Endodermal cell (in vitro differentiated cells): ENCODE results near the gene PAGE2. TPM values are rescaled to one million over a fixed set of nuclear protein-coding genes. Genes with fewer than 3 reads are reported as not detected.
A peak's percentile ranks its signal among the peaks of the same experiment; 100 is the strongest.
"Not testable (repeated sequence)": the region's sequence is repeated elsewhere in the genome, so short reads cannot be mapped to it uniquely, and the experiment has no call there.

Experiments
- DNase-seq: peaks from one replicate; pipeline ENCODE4 v3.0.0-alpha.2; 2017
- H3K27ac ChIP-seq: 2 replicates; pipeline ENCODE4 v1.5.1; 2013; ENCODE audit warnings: mild to moderate bottlenecking, low read depth, low read length, moderate library complexity
- H3K27me3 ChIP-seq: 2 replicates; pipeline ENCODE4 v1.6.1; 2013; ENCODE audit warnings: mild to moderate bottlenecking, low read length, moderate library complexity; ENCODE audit not compliant: insufficient read depth, control insufficient read depth, poor library complexity, severe bottlenecking
- H3K36me3 ChIP-seq: 2 replicates; pipeline ENCODE4 v1.7.0; 2013; ENCODE audit warnings: mild to moderate bottlenecking, low read length, moderate library complexity; ENCODE audit not compliant: control insufficient read depth, insufficient read depth
- H3K4me1 ChIP-seq: one replicate; pipeline ENCODE4 v1.7.0; 2013; ENCODE audit warnings: low read length; ENCODE audit not compliant: control insufficient read depth, insufficient read depth
- H3K4me3 ChIP-seq: 2 replicates; pipeline ENCODE4 v1.5.1; 2013; ENCODE audit warnings: mild to moderate bottlenecking, low read length, moderate library complexity
- H3K9ac ChIP-seq: 2 replicates; pipeline ENCODE4 v1.6.1; 2013; ENCODE audit warnings: mild to moderate bottlenecking, low read length, moderate library complexity; ENCODE audit not compliant: poor library complexity, severe bottlenecking; ENCODE audit errors: extremely low read depth
- H3K9me3 ChIP-seq: 2 replicates; pipeline ENCODE4 v1.6.1; 2013; ENCODE audit warnings: mild to moderate bottlenecking, low read length, moderate library complexity; ENCODE audit not compliant: control insufficient read depth
- H3K27ac Mint-ChIP-seq: 2 replicates; pipeline ENCODE4 v1.8.0; 2020; ENCODE audit warnings: mixed read lengths
- H3K27me3 Mint-ChIP-seq: 2 replicates; pipeline ENCODE4 v1.8.0; 2021; ENCODE audit warnings: mild to moderate bottlenecking, mixed read lengths; ENCODE audit not compliant: insufficient read depth
- H3K36me3 Mint-ChIP-seq: 2 replicates; pipeline ENCODE4 v1.8.0; 2020; ENCODE audit warnings: low read depth, mixed read lengths
- H3K4me1 Mint-ChIP-seq: 2 replicates; pipeline ENCODE4 v1.8.0; 2020; ENCODE audit warnings: mixed read lengths
- H3K4me3 Mint-ChIP-seq: 2 replicates; pipeline ENCODE4 v1.8.0; 2020; ENCODE audit warnings: mild to moderate bottlenecking, moderate library complexity, mixed read lengths
- H3K9me3 Mint-ChIP-seq: 2 replicates; pipeline ENCODE4 v1.8.0; 2020; ENCODE audit warnings: mild to moderate bottlenecking, mixed read lengths
- WGBS, 2 experiments: methylation state at CpG; one replicate each; pipeline versions ENCODE4 v1.1.5 to v1.1.7; 2013; ENCODE audit warnings: missing lambda C conversion rate in 2 of 2, mixed read lengths in 1 of 2; ENCODE audit not compliant: insufficient coverage in 1 of 2, insufficient read length in 1 of 2; 5-methylcytosine and 5-hydroxymethylcytosine counted together
- total RNA-seq, 2 donors: library from RNA; stranded (reverse); fragmentation: NEBNext Ultra II Directional in 1 of 2; extraction: Animal tissue kit (Norgen Biotek cat#: 25700) in 1 of 2; gene quantifications; 2 replicates in 1 of 2; 3 replicates in 1 of 2; pipeline ENCODE4 v1.2.1, GENCODE V29; 2021
- TF ChIP-seq, protein P1 (sequence below): fragments of 200-600 bp; sonication (generic); conservative IDR thresholded peaks from 2 replicates; pipeline ENCODE4 v1.5.0; 2021; ENCODE audit warnings: antibody characterized with exemption, mild to moderate bottlenecking

Gene PAGE2
- total RNA-seq, 2 donors from 2014 or later: not detected

DNA sequence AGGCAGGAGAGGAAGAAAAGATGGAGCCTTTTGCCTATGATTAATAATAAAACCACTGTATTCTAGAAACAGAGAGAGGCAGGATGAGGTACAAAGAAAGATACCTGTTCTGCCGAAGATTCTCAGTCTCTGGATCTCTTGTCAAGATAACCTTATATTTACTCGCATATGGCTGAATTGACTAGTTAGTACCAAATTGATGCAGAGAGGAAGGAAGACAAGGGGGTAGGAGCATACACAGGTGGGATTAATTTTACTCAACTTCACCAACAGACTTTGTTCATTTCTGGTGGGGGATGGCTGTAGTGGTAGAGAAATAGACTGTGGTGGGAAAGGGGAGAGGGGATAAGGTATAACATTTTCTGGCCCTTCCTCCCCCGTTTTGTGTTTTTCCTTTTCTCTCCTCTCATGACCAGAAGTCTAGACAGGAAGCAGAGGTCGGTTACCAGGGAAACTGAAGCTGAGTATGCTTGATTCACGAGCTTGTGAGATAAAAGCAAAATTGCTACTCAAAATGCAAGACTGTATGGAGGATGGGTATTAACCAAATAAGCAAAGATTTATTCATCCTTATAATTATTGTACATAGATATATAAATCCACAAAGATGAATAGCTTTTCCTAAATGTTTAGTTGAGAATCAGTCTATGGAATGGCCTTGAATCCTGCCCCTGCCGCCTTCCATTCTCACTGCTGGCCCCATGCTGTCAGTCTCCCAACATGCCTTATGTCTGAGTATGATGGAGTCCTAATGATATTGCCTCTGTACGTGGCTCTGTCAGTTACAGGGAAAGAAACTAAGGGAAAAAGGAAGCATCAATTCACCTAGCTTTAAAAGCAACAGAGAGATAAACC is 31.8 kb upstream of the PAGE2 start:
- H3K4me3 Mint-ChIP-seq: no peak overlapping the region
- peak overlapping the region; percentile 44 for H3K27ac ChIP-seq
- 87 to 88% methylated on average over 1 to 5 of the region's 7 CpGs for WGBS, 2 experiments

DNA sequence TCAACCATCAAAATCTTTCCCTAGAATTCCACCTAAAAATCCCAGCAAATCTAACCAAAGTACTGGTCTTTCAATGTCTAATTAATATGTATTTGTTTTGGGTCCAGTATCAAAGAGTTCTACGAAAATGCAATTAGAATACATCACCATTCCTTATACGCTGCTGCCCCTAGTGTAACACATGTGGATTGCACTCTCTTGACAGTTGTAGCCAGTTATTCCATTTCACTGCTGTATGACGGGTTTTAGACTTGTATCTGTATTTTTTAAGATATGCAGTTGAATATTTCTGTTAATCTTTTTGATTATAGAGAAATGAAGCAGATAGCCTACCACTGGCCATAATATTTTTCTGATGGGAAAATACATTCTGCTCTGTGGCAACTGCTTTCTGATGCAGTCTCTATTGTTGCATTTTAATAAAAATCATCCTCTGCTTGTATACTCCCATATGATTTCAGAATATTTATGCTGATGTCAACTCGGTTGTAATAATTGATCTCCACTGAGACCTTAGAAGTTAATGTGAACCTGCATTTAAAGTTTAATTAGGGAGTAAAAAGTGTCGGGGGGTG is 31.1 kb upstream of the PAGE2 start:
- H3K4me3 Mint-ChIP-seq: no peak overlapping the region
- peak overlapping the region; percentile 44 for H3K27ac ChIP-seq
- TF ChIP-seq, protein P1, sequence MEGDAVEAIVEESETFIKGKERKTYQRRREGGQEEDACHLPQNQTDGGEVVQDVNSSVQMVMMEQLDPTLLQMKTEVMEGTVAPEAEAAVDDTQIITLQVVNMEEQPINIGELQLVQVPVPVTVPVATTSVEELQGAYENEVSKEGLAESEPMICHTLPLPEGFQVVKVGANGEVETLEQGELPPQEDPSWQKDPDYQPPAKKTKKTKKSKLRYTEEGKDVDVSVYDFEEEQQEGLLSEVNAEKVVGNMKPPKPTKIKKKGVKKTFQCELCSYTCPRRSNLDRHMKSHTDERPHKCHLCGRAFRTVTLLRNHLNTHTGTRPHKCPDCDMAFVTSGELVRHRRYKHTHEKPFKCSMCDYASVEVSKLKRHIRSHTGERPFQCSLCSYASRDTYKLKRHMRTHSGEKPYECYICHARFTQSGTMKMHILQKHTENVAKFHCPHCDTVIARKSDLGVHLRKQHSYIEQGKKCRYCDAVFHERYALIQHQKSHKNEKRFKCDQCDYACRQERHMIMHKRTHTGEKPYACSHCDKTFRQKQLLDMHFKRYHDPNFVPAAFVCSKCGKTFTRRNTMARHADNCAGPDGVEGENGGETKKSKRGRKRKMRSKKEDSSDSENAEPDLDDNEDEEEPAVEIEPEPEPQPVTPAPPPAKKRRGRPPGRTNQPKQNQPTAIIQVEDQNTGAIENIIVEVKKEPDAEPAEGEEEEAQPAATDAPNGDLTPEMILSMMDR: peak; percentile 85
- peaks cover 53% of the 10 kb centered on the region for H3K9me3 Mint-ChIP-seq
- H3K27me3 ChIP-seq: no peaks in the 10 kb centered on the region
- DNase-seq: peak; percentile 51
- no peak overlapping the region for H3K9ac ChIP-seq
- no peaks in the 10 kb centered on the region for H3K27me3 Mint-ChIP-seq
- H3K9me3 ChIP-seq: peaks cover 4% of the 10 kb centered on the region
- no peak overlapping the region for H3K27ac Mint-ChIP-seq
- no peaks in the 10 kb centered on the region for H3K36me3 ChIP-seq
- H3K4me3 ChIP-seq: no peak overlapping the region
- 43% methylated on average over 4 of the region's 5 CpGs; no CpG with 5 or more reads in 1 of the 2 experiments for WGBS, 2 experiments
- no peaks in the 10 kb centered on the region for H3K4me1 Mint-ChIP-seq
- peaks cover 7% of the 10 kb centered on the region for H3K36me3 Mint-ChIP-seq
- no peaks in the 10 kb centered on the region for H3K4me1 ChIP-seq

More for the DNA sequence above, 31.8 kb upstream of the PAGE2 start:
- Histone ChIP-seq H3K27me3 (no peaks in the 10 kb centered on the region), H3K9ac (no peak overlapping the region), H3K4me3 (no peak overlapping the region), H3K36me3 (no peaks in the 10 kb centered on the region), H3K9me3 (peaks cover 4% of the 10 kb centered on the region), H3K4me1 (no peaks in the 10 kb centered on the region)
- no peaks in the 10 kb centered on the region for H3K27me3 Mint-ChIP-seq
- H3K4me1 Mint-ChIP-seq: no peaks in the 10 kb centered on the region
- H3K36me3 Mint-ChIP-seq: peaks cover 4% of the 10 kb centered on the region
- TF ChIP-seq, protein P1: no peak
- DNase-seq: no peak
- H3K9me3 Mint-ChIP-seq: peaks cover 53% of the 10 kb centered on the region
- no peak overlapping the region for H3K27ac Mint-ChIP-seq

DNA sequence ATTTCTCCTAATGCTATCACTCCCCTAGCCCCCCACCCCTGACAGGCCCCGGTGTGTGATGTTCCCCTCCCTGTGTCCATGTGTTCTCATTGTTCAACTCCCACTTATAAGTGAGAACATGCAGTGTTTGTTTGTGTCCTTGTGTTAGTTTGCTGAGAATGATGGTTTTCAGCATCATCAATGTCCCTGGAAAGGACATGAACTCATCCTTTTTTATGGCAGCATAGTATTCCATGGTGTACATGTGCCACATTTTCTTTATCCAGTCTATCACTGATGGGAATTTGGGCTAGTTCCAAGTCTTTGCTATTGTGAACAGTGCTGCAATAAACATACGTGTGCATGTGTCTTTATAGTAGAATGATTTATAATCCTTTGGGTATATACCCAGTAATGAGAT is 21.6 kb upstream of the PAGE2 start:
- peaks cover 89% of the 10 kb centered on the region for H3K9me3 Mint-ChIP-seq
- H3K4me1 ChIP-seq, H3K27me3 ChIP-seq, H3K27me3 Mint-ChIP-seq, H3K4me3 Mint-ChIP-seq, H3K27ac Mint-ChIP-seq, H3K4me3 ChIP-seq, H3K36me3 Mint-ChIP-seq, H3K36me3 ChIP-seq, H3K9ac ChIP-seq, H3K27ac ChIP-seq, H3K4me1 Mint-ChIP-seq, H3K9me3 ChIP-seq, DNase-seq: not testable (repeated sequence)
- WGBS, 2 experiments: no CpG with 5 or more reads among the region's 2 CpGs
